Hepatocyte (in vitro differentiated cells): Measurements from ENCODE around the gene ANKRD17. TPM values are rescaled to one million over a fixed set of nuclear protein-coding genes. Genes with fewer than 3 reads are reported as not detected.

Source experiments
- DNase-seq: peaks from one replicate; pipeline ENCODE4 v3.0.0-alpha.2; 2016; ENCODE audit warnings: low spot score
- H2AFZ ChIP-seq: fragments of 200-600 bp; sonication (generic); 2 replicates; pipeline ENCODE4 v1.6.0; 2016; ENCODE audit warnings: antibody characterized with exemption, mild to moderate bottlenecking
- H3K27ac ChIP-seq: fragments of 200-600 bp; sonication (generic); 2 replicates; pipeline ENCODE4 v1.5.1; 2016; ENCODE audit warnings: mild to moderate bottlenecking
- H3K27me3 ChIP-seq: fragments of 200-600 bp; sonication (generic); 2 replicates; pipeline ENCODE4 v1.6.1; 2016
- H3K36me3 ChIP-seq: fragments of 200-600 bp; sonication (generic); replicated peaks from 2 replicates; pipeline ENCODE4 v1.5.1; 2016; ENCODE audit warnings: low read depth; ENCODE audit not compliant: insufficient read depth
- H3K4me1 ChIP-seq: fragments of 200-600 bp; sonication (generic); 2 replicates; pipeline ENCODE4 v1.5.1; 2016; ENCODE audit warnings: mild to moderate bottlenecking, moderate library complexity; ENCODE audit not compliant: insufficient read depth
- H3K4me2 ChIP-seq: fragments of 200-600 bp; sonication (generic); 2 replicates; pipeline ENCODE4 v1.6.0; 2016
- H3K4me3 ChIP-seq: fragments of 200-600 bp; sonication (generic); 2 replicates; pipeline ENCODE4 v1.5.1; 2016; ENCODE audit warnings: mild to moderate bottlenecking
- H3K79me2 ChIP-seq: fragments of 200-600 bp; sonication (generic); 2 replicates; pipeline ENCODE4 v1.6.0; 2017; ENCODE audit warnings: mild to moderate bottlenecking
- H3K9me2 ChIP-seq: fragments of 200-600 bp; sonication (generic); replicated peaks from 2 replicates; pipeline ENCODE4 v1.6.0; 2017; ENCODE audit warnings: mild to moderate bottlenecking; ENCODE audit not compliant: insufficient read depth
- H3K9me3 ChIP-seq: fragments of 200-600 bp; sonication (generic); 2 replicates; pipeline ENCODE4 v1.5.1; 2016; ENCODE audit warnings: low read depth, mild to moderate bottlenecking
- H4K20me1 ChIP-seq: fragments of 200-600 bp; sonication (generic); 2 replicates; pipeline ENCODE4 v1.6.0; 2016; ENCODE audit warnings: mild to moderate bottlenecking; ENCODE audit not compliant: insufficient read depth, poor library complexity, severe bottlenecking
- CTCF ChIP-seq: fragments of 200-600 bp; sonication (generic); IDR thresholded peaks from 2 replicates; pipeline ENCODE4 v1.5.1; 2016; ENCODE audit warnings: antibody characterized with exemption, mild to moderate bottlenecking; ENCODE audit not compliant: poor library complexity
- EZH2 ChIP-seq: fragments of 200-600 bp; sonication (generic); IDR thresholded peaks from 2 replicates; pipeline ENCODE4 v1.6.1; 2016; ENCODE audit warnings: antibody characterized with exemption, mild to moderate bottlenecking, borderline replicate concordance
- EZH2phosphoT487 ChIP-seq: fragments of 200-600 bp; sonication (generic); IDR thresholded peaks from one replicate; pipeline ENCODE4 v1.6.1; 2018; ENCODE audit warnings: antibody characterized with exemption, mild to moderate bottlenecking, low read depth, moderate library complexity; ENCODE audit not compliant: unreplicated experiment, severe bottlenecking
- WGBS: methylation state at CpG from one replicate; pipeline ENCODE4 v1.1.6; 2016; ENCODE audit warnings: low lambda C conversion rate; ENCODE audit errors: missing lambda C conversion rate; 5-methylcytosine and 5-hydroxymethylcytosine counted together
- polyA plus RNA-seq: library from polyadenylated mRNA; unstranded; fragments of >200 nt; fragmentation: Nextera tagmentation; extraction: Ambion mirVana; gene quantifications from 2 replicates; pipeline ENCODE4 v1.2.1, GENCODE V29; 2016
- total RNA-seq: library from RNA; depleted of rRNA; stranded (reverse); fragments of >200 nt; gene quantifications from 2 replicates; pipeline ENCODE4 v1.2.3, GENCODE V29; 2014

Gene ANKRD17
- total and polyA plus RNA-seq, 2 experiments from 2014 or later: 31.8 to 55.8 TPM

- Histone ChIP-seq H3K9me2 (no peaks in the 10 kb centered on the region), H3K4me2 (no peak overlapping the region), H3K27me3 (no peaks in the 10 kb centered on the region), H3K79me2 (peaks cover 74% of the 10 kb centered on the region), H2AFZ (no peak overlapping the region), H3K4me1 (no peaks in the 10 kb centered on the region), H3K27ac (no peak overlapping the region), H3K4me3 (no peak overlapping the region), H4K20me1 (peaks cover 13% of the 10 kb centered on the region), H3K36me3 (peaks cover 3% of the 10 kb centered on the region), H3K9me3 (no peaks in the 10 kb centered on the region)
- TF ChIP-seq CTCF (no peak), EZH2 (no peak), EZH2phosphoT487 (no peak)
- 96% methylated on average over 5 of the region's 7 CpGs for WGBS
- no peak for DNase-seq
These were observed 87.9 kb downstream of the ANKRD17 start for GRCh38 chr4:73170518-73171198.

GRCh38 chr4:73166212-73166611, 92.4 kb downstream of the ANKRD17 start:
- Histone ChIP-seq H3K4me2 (no peak overlapping the region), H3K4me1 (no peaks in the 10 kb centered on the region), H3K9me2 (no peaks in the 10 kb centered on the region), H3K79me2 (peaks cover 70% of the 10 kb centered on the region), H3K9me3 (no peaks in the 10 kb centered on the region), H3K4me3 (no peak overlapping the region), H2AFZ (no peak overlapping the region), H4K20me1 (peaks cover 3% of the 10 kb centered on the region), H3K27ac (no peak overlapping the region), H3K36me3 (peaks cover 3% of the 10 kb centered on the region), H3K27me3 (no peaks in the 10 kb centered on the region)
- no peak for TF ChIP-seq CTCF
- TF ChIP-seq EZH2: no peak
- no peak for TF ChIP-seq EZH2phosphoT487
- no peak for DNase-seq

- Histone ChIP-seq H3K4me2 (no peak overlapping the region), H2AFZ (no peak overlapping the region), H3K4me1 (no peaks in the 10 kb centered on the region), H3K4me3 (no peak overlapping the region), H3K36me3 (no peaks in the 10 kb centered on the region), H3K79me2 (peaks cover 48% of the 10 kb centered on the region), H4K20me1 (no peaks in the 10 kb centered on the region), H3K27me3 (no peaks in the 10 kb centered on the region), H3K9me3 (no peaks in the 10 kb centered on the region), H3K27ac (no peak overlapping the region), H3K9me2 (no peaks in the 10 kb centered on the region)
- WGBS: 95% methylated on average over 8 of the region's 8 CpGs
- DNase-seq: no peak
- TF ChIP-seq CTCF: no peak
These were observed 96.9 kb downstream of the ANKRD17 start for GRCh38 chr4:73161527-73162185.
